HG03045 (cell line): ENCODE results near the gene DNAJC4.
A peak's percentile ranks its signal among the peaks of the same experiment; 100 is the strongest.

ENCODE experiments used
- ATAC-seq: cut with Tn5 transposase; IDR thresholded peaks from one replicate; pipeline ENCODE4 v1.9.1; 2021; ENCODE audit warnings: mild to moderate bottlenecking, moderate library complexity; ENCODE audit not compliant: unreplicated experiment

Gene DNAJC4

GRCh38 chr11:64269540-64270220, 39.3 kb downstream of the DNAJC4 start:
- ATAC-seq = peak; percentile 69

- no peak for ATAC-seq
These were observed 44.9 kb downstream of the DNAJC4 start for GRCh38 chr11:64275031-64275800.

GRCh38 chr11:64275841-64276240, 45.5 kb downstream of the DNAJC4 start:
- ATAC-seq = no peak

GRCh38 chr11:64276653-64277431, 46.5 kb downstream of the DNAJC4 start:
- no peak for ATAC-seq

GRCh38 chr11:64278576-64279190, 48.3 kb downstream of the DNAJC4 start:
- ATAC-seq = no peak

- no peak for ATAC-seq
These were observed 51.8 kb downstream of the DNAJC4 start for GRCh38 chr11:64281957-64282770.

- no peak for ATAC-seq
These were observed 52.7 kb downstream of the DNAJC4 start for GRCh38 chr11:64283092-64283491.
